GM11168 (cell line): ENCODE results near the gene ARID1B.

Experiments
- in situ Hi-C: fragments of 300-500 bp; cut with MboI; formaldehyde crosslinking; loops from one replicate; pipeline ENCODE4 v1.12.0; 2022; ENCODE audit warnings: low sequenced_read_pairs; ENCODE audit not compliant: unreplicated experiment

The ARID1B gene

DNA sequence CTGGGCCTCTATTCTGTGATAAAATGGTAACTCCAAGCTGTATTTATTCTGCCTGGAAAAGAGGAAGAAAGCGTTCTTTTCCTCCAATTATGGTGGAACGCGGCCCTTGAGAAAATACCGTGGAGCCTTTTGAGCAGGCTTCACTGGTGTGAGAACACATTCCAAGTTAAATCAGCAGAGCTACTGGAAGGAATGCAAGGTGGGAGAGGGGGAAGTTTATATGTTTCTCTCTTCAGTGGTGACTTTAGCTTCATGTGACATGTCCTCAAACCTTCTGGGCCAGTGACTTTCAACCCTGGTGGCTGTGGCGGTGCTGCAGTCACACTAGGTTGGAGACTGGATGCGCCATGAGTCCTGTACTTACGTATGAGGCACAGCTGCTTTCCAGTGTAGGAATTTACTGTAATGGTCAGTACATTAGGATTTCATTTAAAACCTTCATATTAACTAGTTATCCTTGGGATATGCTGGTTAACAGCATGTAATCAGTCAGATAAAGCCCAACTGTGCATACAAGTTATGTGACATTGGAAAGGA lies 221.7 kb downstream of the ARID1B start:
- in situ Hi-C loops, result no loop called here

DNA sequence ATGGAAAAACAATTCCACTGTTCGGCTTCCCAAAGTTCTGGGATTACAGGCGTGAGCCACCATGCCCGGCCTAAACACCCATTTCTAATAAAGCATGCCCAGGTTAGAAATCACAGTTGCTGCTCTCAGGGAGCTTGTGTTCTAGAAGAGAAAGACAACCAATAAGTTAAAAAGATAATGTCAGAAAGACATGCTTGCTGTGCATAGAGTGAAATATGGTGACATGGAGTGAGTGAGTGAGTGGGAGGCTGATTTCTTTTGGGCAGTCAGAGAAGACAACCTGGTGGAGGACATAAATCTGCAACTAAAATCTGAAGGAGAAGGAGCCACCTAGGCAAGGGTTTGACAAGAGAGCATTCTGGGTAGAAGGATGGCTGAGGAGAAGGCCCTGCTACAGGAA lies 222.6 kb downstream of the ARID1B start:
- in situ Hi-C loops, result no loop called here

DNA sequence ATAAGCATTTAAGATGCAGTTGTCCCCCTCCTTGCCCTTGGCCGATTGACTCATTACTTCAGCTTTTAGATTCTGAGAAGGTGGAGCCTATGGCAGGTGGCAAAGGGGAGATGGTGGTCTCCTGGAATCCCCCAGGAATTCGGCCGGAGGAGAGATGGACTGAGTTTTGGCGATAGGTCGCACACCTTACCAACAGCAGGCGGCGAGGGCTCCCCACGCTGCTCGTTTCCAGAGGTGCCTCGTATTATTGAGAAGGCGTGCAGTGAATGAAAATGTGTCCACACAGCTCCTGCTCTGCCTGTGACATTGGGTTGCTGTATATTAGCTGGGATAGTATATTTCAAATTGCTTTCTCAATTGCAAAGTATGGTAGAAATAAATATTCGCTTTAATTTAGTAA lies 224.5 kb downstream of the ARID1B start:
- in situ Hi-C loops, result no loop called here

DNA sequence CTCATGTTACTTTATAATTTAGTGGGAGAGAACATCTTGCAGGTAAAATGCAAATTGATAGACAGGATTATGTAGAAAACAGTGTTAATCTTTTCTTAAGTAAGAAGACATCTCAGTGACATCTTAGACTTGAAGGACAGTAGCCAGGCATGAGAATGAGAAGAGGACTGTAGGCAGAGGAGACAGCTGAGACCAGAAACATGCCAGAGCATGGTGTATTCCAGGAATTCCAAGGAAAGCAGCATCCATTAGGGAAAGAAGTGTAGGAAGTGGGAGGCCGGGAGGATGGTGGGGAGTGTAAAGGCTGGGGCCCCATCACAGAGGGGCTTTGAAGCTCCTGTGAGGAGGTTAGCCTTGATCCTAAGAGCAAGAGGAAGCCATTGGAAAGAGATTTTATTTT lies 225.6 kb downstream of the ARID1B start:
- in situ Hi-C loops, result no loop called here

DNA sequence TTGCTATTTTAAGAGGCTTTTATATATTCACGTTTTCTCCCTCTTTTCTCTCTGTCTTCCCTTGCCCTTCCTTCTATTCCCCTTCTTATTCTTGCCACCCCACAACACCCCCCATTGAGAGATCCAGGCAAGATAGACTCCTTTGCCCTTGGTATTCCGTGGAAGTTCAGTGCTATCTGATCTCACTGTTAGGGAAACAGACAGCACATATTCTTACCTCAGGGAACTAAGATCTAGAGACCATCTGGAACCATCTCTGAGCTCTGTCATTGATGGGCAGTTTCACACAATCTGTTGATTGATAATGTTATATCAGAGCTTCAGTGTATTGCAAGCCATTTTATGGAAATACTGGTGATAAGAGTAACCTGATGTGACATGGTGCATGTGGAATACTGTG lies 228.8 kb downstream of the ARID1B start:
- in situ Hi-C loops, result no loop called here

DNA sequence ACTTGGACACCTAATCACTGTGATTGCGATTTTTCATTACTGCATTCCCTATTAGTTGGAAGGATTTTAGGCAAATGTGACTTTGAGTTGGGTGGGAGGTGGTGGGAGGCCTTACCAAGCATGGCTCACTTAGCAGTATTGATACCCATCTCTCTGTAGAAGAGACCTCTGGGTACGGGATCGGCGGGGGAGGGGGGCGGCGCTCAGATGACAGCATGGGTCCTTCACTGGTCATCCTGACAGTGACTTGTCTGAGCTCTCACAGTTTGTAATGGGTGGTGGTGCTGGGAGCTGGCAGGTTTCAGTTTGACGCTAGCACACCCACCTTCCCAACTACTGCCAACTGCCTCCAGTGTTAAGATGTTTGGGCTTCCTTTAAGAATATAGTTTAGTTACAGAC lies 231.4 kb downstream of the ARID1B start:
- in situ Hi-C loops, result no loop called here

DNA sequence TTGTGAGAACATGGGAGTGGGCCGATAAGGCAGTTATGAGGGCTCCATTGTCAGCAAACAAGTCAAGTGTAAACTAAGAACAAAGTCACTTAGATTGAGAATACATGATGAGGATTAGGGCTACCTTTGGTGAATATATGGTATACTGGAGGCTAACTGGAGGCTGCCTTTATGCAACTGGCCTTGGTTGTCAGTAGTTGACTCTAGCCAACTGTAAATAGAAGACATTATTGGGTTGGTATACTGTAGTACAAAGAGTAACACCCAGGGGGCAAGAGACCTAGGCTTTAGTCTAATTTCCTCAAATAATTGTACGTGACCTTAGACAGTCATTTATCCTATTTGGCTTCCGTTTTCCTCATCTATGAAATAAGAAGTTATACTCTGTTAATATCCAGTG lies 235.2 kb downstream of the ARID1B start:
- in situ Hi-C loops, result no loop called here

GRCh38 chr6:157013649-157014304 lies 236.6 kb downstream of the ARID1B start:
- in situ Hi-C loops, result no loop called here

GRCh38 chr6:157014871-157015270 lies 237.7 kb downstream of the ARID1B start:
- in situ Hi-C loops, result loop anchor here (5.0 kb wide), 1 partner anchor 38 kb away; no protein-coding TSS in a partner anchor

- in situ Hi-C loops, result loop anchor here (5.0 kb wide), 1 partner anchor 40 kb away; no protein-coding TSS in a partner anchor
Measured at GRCh38 chr6:157017022-157017421, 239.8 kb downstream of the ARID1B start.

DNA sequence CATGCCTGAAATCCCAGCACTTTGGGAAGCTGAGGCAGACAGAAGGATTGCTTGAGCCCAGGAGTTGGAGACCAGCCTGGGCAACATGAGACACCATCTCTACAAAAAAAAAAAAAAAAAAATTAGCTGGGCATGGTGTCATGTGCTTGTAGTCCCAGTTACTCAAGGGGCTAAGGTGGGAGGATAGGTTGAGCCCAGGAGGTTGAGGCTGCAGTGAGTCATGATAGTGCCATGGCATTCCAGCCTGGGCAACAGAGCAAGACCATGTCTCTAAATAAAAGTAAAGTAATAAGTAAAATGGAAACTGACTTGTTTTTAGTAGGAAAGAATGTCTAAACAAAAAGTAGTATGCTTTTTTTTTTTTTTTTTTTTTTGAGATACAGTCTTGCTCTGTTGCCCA lies 240.7 kb downstream of the ARID1B start:
- in situ Hi-C loops, result loop anchor here (5.0 kb wide), 1 partner anchor 41 kb away; no protein-coding TSS in a partner anchor

GRCh38 chr6:157019115-157019641 lies 242.0 kb downstream of the ARID1B start:
- in situ Hi-C loops, result loop anchor here (5.0 kb wide), 1 partner anchor 42 kb away; no protein-coding TSS in a partner anchor

DNA sequence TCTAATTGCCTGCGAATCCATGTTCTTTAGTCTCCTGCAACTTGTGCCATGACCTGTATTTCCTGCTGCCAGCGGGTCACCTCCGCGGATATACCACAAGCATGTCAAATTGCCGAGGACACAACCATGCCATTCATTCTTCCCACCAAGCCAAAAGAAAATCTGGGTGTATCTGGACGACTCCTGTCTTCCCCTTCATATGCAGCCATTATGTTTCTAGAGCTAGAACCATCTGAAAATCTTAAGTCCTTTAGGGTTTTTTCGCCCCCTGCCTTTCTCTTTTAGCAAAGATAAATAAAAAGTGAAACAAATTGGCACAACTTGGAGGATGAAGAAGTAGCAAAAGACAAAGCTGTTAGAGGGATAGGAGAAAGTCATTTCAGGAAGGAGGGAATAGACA lies 242.6 kb downstream of the ARID1B start:
- in situ Hi-C loops, result loop anchor here (5.0 kb wide), 1 partner anchor 42 kb away; no protein-coding TSS in a partner anchor

DNA sequence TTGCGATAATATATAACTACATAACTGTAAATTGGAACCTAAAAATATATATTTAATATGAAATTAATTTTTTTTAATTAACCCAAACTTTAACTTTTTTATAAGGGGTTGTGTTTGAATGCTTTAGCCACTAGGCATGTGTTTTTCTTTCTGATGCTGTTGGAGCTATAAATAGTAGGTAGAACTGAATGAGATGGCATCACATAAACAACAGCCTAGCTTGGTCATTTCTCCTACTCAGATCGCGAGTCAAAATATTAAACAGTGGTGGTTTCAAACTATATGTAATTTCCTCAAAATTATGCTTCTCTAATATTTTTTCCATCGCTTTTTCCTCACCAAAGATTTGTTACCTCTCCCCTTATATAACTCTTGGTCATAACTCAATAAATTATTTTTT lies 243.2 kb downstream of the ARID1B start:
- in situ Hi-C loops, result no loop called here

DNA sequence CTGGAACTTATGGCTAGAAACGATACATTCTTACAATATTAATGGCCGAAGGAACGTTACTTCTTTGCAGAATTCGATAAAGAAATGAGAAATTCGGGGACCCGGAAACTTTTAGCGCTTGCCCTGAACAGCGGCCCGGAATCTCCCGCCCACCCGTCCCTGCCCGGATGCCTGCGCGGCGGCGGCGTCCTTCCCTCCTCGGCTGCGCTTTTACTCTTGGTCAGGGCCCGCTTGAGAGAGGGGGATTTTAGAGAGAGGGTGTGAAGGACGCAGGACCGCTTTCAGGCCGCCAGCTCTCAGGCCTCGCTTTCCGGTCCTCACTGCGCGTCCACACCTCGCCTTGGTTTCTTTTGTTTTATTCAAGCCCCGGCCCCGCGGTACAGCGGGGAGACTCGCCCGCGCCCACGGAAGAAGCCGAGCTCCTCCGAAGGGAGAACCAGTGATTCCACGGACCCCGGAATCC lies 243.7 kb downstream of the ARID1B start:
- in situ Hi-C loops, result no loop called here

DNA sequence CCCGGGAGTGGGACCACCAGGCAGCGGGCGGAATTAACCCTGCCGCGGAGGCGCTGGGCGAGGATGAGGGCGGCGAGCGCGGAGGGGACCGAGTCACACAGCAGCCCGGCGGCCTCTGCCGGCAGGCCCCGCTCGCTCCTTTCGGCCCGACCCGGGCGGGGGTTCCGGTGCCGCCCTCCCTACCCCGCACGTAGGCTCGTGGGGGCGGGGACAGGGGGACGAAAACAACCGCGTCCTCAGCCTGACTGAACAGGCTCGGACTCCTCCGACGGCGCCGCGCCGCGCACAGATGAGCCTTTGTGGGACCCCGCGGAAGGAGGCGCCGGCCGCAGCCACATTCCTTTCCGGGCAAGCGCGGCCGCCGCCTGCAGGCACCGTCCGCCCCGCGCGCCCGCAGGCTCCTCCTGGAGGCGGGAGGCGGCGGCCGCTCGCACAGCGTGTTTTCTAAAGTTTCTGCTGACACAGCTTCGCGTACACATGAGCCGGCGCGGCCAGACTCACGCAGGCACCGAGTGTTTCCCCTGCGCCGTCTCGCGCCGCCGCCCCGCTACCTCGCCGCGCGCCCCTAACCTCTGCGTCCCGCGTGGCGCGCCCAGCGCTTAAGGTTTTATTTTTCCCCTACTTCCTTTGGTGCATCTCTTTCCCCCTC lies 244.3 kb downstream of the ARID1B start:
- in situ Hi-C loops, result no loop called here

DNA sequence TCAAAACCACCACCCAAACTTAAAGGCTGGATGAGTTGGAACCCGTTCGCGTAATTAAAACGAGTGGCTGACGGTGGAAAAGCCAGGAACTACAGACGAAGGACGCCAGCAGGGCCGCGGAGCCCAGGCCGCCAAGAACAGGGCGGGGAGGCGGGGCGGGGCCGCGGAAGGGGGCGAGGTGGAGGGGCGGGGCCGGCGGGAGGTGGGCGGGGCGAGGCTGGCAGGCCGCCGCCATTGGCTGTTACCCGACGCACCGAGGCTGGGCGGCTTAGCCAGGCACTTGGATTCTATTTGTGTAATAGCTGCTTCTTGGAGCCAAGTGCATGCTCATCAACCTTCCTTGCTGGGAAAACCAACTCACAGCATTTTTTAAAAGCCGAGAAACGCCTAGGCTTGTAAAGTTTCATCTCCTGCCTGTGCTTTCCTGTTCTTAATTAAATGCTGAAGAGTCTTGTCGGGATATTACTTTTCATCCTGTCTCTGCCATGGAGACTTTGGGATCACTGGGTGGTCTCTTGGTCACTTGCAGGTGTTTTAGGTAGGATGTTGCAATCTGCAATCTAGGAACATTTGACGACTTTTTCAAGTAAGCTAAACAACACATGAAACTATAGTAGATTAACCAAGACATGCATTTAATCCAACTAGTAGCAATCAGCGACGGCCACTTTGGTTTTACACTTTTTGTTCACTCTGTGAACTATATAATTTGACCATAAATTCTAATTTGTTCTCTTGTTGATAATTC lies 245.0 kb downstream of the ARID1B start:
- in situ Hi-C loops, result no loop called here

- in situ Hi-C loops, result no loop called here
Measured at GRCh38 chr6:157023958-157024357, 246.8 kb downstream of the ARID1B start.

GRCh38 chr6:157024745-157025144 lies 247.6 kb downstream of the ARID1B start:
- in situ Hi-C loops, result no loop called here

DNA sequence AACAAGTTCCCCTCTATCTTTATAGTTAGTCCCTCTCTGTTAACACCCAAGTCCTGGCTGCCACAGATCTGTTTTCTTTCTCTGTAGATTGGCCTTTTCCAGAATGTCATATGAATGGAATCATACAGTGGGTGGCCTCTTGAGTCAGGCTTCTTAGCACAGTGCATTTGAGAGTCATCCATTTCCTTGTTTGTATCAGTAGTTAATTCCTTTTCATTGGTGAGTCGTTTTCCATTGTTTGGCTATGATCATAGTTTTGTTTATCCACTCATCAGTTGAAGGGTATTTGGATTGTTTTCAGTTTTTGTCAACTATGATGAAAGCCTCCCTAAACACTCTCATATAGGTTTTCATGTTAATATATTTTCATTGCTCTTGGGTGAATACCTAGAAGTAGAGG lies 248.3 kb downstream of the ARID1B start:
- in situ Hi-C loops, result no loop called here
